Epithelial cell of prostate (primary cell): ENCODE results near the gene ZNF814.
"Not testable (repeated sequence)": the region's sequence is repeated elsewhere in the genome, so short reads cannot be mapped to it uniquely, and the experiment has no call there.

Experiments used
- DNase-seq: peaks from one replicate; pipeline ENCODE4 v3.0.0-alpha.2; 2011; ENCODE audit warnings: low read depth, low spot score
- H3K27ac ChIP-seq: fragments of 450-650 bp; 2 replicates; pipeline ENCODE4 v1.5.1; 2017; ENCODE audit warnings: mild to moderate bottlenecking

Gene ZNF814

DNA sequence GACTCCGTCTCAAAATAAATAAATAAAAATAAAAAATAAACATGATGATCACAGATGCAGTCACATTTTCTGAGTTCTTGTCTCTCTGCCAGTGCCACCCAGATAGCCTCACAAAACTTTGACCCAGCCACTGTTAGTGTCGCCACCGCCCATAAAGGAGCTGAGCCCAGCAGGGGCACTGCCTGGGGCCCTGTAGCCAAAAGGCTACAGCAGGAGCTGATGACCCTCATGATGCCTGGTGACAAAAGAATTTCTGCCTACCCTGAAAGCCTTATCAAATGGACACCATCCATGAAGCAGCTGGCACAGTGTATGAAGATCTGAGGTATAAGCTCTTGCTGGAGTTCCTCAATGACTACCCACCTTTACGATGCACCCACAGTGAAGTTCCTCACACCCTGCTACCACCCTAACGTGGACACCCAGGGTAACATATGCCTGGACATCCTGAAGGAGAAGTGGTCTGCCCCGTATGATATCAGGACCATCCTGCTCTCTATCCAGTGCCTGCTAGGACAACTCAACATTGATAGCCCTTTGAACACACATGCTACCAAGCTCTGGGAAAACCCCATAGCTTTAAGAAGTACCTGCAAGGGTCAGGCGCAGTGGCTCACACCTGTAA is 20.9 kb downstream of the ZNF814 start:
- no peak for DNase-seq
- no peak overlapping the region for H3K27ac ChIP-seq

DNA sequence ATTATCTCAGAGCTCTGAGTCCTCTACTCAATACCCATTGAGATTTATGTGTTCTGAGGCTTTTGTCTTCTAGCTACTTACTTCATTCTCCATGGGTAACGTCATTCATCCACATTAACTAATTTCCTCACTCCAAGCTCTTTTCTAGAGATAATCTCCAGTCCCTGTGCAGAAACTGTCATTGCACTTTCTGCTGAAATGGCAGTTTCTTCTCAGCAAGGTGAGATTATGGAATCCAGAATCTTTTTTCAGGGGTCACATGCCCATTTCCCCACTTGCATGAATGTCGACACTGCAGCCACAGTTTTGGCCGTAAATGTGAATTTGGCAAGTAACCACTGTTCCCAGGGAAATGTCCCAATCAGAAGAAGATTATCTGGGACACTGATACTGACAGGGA is 26.5 kb downstream of the ZNF814 start:
- DNase-seq, H3K27ac ChIP-seq: not testable (repeated sequence)

DNA sequence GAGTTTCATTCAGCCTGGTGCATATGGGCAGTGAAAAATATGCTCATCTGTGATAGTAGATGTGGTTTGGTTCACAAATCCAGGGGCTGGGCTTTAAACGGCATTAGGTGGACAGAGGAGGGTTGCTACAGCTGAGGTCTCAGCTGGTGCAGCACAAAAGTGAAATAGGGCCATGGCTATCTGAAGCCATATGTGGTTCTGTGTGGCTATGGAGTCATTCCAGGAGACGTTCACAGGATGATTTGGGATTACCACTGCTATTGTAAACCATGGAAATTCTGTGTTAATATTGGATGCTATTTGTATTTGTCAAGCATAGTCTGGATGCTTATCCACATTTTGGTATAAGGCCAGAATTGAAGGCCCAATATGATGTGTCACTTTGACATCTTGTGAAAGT is 34.7 kb downstream of the ZNF814 start:
- DNase-seq, H3K27ac ChIP-seq: not testable (repeated sequence)

DNA sequence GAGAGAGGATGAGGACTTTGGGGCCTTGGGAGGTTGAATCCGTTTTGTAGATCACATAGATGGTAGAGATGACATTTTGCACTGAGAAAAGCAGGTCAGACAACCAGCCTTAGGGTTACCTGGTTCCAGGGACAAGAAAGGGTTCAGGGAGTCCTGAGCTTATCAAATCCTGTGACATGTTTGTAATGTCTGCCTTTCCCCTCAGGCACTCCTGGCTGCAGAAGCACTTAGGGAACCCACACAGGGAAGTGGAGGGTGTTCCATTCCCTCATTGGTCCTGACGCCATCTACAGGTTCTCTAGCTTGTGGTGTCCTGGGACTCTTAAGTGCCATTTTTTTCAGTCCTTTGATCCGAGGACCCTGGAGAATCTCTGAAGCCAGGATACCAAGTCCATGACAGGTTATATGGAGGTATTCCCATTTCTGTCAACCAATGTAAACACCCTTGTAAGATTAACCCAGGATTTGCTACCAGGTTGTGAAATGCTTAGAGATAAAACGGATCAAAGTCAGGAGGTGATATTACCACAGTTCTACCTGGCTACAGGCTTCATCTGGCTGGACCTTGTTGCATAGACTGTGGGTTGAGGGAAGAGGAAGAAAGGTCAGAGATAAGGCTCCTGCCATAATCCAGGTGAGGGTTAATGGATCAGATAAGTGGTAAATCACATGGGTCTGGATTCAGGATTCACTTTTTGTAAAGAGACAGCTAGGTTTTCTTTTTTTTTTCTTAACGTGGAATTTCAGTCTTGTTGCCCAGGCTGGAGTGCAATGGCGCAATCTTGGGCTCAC is 36.8 kb downstream of the ZNF814 start:
- DNase-seq, H3K27ac ChIP-seq: not testable (repeated sequence)

DNA sequence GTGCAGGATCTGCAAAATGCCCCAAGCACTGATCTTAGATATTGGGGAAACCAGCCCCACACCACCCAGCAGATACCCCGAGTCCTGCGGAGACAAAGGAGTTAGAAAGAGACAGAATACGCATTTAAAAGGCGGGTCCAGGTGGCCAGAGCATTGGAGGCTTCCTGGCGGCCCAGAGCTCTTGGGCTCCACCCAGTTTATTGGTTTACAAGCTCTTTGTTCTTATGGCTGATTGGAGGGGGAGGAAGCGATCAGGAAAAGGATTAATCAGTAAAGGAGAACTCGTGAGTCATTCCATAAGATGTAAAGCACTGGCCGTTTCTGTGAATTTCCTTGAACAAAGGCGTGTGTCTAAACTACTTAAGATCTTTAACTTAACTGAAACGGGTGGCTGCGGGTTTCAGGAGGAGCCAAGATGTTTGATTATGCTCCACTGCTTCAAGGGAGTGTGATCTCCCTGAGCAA is 38.3 kb downstream of the ZNF814 start:
- peak; percentile 41 for DNase-seq
- H3K27ac ChIP-seq, result peak overlapping the region; percentile 82

DNA sequence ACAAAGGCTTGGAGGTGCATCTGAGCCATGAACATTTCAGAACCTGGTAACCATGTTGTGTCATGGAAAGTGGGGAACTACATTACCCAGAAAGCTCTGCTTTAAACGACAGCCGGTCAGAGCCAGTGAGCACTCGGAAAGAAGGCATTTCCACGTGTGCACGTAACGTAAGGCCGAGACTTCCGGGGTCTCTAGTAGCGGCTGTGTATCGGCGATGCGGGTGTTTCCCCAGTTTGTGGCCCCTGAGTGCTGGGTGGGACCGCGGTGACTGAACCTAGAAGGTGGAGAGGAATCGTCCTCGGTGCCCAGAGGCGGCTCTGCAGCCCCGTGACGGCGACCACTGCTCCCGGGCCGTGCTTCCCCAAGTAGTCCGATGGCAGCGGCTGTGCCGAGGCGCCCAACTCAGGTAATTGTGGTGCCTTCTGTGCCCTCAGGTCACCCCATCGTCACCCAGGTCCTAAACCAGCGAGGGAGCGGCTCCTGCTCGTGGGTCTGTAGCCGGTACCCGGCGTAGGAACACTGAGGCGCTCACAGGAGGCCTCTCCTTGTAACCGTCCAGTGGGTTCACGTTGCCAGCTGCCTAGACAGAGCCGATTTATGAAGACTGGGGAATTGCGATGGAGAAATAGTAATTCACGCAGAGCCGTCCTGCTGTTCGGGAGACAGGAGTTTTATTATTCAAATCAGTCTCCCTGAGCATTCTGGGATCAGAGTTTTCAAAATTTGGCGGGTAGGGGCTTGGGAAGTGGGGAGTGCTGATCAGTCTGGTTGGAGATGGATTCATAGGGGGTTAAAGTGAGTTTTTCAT is 39.0 kb downstream of the ZNF814 start, which contains the start of gene ZNF587:
TSS of gene ZNF587 (plus strand) at position 194 of the 808 bp plus-strand sequence. CDS start at position 374, 180 bp downstream.
- DNase-seq, result peak; percentile 40
- peak within 1 kb of the TSS; percentile 82 for H3K27ac ChIP-seq

DNA sequence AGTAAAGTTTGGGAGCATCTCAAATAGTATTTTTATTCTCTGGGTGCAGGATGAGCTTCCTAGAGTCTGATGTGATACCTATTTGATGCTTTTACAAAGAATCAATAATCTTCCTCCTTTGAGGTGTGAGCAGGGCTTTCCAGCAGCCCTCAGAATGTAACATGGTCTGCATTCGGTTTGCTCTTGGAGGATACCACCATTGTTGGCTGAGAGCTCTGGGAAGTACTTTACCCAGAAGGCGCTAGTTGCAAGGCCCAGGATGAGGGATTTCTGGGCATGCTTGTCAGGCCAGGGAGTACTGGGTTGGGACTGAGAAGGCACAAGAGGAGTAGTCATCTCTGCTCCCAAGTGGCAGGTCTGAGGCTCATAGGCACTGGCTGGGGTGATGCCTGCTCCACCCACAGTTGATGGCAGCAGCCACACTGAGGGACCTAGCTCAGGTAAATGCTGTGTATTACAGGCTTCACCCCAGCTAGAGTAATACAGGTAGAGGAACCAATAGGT is 39.6 kb downstream of the ZNF814 start:
- peak overlapping the region; percentile 82 for H3K27ac ChIP-seq
- not testable (repeated sequence) for DNase-seq

DNA sequence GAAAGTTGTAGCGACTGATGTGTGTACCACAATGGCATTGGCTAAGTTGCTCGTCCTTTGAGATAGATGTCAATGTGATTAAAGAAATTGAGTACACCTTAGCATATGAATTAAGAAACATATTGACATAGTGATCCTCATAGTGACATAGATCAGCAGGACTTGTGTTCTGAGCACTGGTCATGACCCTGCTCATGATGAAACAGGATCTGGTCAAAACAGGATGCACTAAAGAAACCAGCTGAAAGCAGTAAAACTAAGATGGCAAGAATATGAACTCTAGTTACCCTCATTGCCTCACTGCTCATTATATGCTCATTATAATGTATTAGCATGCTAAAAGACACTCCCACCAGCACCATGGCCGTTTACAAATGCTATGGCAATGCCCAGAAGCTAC is 41.7 kb downstream of the ZNF814 start:
- H3K27ac ChIP-seq, DNase-seq: not testable (repeated sequence)

DNA sequence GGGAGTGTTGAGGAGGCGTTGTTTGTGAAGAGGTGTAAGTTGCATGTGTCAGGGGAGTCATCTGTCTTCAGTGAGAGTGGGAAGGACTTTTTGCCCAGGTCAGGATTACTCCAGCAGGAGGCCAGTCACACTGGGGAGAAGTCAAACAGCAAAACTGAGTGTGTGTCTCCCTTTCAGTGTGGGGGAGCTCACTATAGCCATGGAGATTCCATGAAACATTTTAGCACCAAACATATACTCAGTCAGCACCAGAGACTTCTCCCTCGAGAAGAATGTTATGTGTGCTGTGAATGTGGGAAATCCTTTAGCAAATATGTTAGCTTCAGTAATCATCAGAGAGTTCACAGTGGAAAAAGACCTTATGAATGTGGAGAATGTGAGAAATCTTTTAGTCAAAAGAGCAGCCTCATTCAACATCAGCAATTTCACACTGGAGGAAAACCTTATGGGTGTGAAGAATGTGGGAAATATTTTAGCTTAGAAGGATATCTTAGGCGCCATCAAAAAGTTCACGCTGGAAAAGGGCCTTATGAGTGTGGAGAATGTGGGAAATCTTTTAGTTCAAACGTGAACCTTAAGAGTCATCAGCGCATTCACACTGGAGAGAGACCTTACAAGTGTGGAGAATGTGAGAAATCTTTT is 47.6 kb downstream of the ZNF814 start:
- DNase-seq, result no peak
- no peak overlapping the region for H3K27ac ChIP-seq

DNA sequence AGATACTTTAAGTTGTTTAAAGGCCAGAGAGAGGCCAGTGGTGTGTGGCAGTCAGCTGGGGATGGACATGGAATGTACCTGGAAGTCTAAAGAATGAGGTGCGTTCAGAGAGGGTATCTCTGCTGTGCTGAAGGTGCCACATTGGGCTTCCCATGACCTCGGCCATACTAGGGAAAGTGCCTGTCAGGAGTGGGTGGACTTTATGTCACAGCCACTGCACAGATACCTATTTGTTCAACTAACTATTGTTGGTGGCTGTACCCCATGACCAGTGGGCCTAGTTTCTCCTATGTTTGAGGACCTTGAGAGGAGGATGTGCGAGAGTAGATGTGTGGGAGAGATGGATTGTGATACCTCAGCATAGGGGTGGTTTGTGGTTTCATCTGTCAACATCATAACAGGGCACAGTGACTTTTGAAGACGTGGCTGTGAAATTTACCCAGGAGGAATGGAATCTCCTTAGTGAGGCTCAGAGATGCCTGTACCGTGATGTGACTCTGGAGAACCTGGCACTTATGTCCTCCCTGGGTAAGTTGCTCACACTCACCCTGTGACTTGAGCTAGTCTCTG is 50.1 kb downstream of the ZNF814 start:
- DNase-seq, H3K27ac ChIP-seq: not testable (repeated sequence)

DNA sequence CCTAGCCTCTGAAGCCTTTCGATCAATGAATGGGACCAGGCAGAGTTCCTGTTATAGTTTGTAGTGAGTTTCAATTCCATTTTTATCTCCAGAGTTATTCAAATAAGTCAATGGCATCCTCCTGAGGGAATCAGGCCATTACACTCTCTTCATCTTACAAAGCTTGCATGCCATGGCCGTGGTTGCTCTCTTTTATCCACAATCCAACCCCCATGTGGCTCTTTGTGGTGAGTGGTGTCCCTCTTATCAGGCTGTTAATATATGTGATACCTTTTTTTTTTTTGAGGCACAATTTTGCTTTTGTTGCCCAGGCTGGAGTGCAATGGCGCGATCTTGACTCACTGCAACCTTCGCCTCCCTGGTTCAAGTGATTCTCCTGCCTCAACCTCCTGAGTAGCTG is 51.8 kb downstream of the ZNF814 start:
- H3K27ac ChIP-seq, DNase-seq: not testable (repeated sequence)

DNA sequence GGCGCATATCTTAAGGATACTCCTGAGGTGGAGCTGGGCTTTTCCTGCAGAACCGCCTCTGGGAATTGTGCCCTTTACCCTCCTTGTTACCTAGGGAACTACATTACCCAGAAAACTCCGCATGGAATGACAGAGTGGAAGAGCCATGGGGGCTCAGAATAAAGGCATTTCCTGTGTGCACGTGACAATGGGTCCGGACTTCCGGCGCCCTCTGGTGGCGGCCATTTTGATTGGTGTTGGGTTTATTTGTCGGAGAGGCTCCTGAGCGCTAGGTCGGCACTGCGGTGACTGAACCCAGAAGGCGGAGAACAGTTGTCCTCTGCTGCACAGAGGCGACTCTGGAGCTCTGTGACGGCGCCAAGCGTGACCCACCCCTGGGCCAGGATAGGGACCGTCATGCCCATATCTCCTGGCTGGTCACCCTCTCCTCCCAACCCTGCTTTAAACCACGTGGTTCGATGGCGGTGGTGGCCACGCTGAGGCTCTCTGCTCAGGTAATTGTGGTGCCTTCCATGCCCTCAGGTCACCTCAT is 58.7 kb downstream of the ZNF814 start, which contains the start of gene ZNF587B:
TSS of gene ZNF587B (plus strand) at position 229 of the 532 bp plus-strand sequence. CDS start at position 459, 230 bp downstream.
- no peak for DNase-seq
- peak within 1 kb of the TSS; percentile 46 for H3K27ac ChIP-seq

DNA sequence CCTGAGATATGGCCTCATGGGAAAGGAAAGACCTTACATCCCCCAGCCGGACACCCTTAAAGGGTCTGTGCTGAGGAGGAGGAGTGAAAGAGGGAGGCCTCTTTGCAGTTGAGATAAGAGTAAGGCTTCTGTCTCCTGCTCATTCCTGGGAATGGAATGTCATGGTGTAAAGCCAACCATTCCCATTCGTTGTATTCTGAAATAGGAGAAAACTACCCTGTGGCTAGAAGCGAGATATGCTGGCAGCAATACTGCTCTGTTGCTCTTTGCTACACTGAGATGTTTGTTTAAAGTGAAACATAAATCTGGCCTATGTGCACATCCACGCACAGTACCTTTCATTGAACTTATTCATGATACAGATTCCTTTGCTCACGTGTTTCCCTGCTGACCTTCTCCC is 59.5 kb downstream of the ZNF814 start:
- peak overlapping the region; percentile 46 for H3K27ac ChIP-seq
- DNase-seq, result no peak

DNA sequence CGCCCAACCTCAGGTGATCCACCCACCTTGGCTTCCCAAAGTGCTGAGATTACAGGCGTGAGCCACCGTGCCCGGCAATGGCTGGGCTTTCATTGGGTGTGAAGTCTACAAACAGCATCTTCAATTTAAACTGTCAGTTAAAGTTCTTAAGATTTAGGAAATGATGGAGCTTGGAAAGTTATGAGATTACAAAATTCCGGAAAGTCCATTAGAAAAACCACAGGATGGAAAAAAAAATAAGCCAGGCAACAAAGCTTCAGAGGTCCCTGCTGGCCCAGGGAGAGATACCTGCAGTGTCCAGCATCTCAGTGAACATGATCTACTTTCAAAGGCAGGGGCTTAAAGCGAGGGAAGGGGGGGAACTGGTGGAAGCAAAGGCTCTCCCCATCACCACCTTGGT is 63.3 kb downstream of the ZNF814 start:
- no peak overlapping the region for H3K27ac ChIP-seq
- no peak for DNase-seq

DNA sequence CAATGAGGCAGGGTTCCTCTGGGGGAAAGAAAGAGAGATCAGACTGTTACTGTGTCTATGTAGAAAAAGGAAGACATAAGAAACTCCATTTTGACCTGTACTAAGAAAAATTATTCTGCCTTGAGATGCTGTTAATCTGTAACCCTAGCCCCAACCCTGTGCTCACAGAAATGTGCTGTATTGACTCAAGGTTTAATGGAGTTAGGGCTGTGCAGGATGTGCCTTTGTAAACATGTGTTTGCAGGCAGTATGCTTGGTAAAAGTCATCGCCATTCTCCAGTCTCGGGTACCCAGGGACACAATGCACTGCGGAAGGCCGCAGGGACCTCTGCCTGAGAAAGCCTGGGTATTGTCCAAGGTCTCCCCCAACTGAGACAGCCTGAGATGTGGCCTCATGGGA is 65.2 kb downstream of the ZNF814 start:
- not testable (repeated sequence) for H3K27ac ChIP-seq, DNase-seq

DNA sequence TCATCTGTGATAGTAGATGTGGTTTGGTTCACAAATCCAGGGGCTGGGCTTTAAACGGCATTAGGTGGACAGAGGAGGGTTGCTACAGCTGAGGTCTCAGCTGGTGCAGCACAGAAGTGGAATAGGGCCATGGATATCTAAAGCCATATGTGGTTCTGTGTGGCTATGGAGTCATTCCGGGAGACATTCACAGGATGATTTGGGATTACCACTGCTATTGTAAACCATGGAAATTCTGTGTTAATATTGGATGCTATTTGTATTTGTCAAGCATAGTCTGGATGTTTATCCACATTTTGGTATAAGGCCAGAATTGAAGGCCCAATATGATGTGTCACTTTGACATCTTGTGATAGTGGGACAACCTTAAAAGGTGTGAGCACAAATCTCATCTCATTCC is 65.7 kb downstream of the ZNF814 start:
- DNase-seq, H3K27ac ChIP-seq: not testable (repeated sequence)

DNA sequence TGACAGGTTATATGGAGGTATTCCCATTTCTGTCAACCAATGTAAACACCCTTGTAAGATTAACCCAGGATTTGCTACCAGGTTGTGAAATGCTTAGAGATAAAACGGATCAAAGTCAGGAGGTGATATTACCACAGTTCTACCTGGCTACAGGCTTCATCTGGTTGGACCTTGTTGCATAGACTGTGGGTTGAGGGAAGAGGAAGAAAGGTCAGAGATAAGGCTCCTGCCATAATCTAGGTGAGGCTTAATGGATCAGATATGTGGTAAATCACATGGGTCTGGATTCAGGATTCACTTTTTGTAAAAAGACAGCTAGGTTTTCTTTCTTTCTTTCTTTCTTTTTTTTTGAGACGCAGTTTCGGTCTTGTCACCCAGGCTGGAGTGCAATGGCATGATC is 67.3 kb downstream of the ZNF814 start:
- DNase-seq, H3K27ac ChIP-seq: not testable (repeated sequence)

DNA sequence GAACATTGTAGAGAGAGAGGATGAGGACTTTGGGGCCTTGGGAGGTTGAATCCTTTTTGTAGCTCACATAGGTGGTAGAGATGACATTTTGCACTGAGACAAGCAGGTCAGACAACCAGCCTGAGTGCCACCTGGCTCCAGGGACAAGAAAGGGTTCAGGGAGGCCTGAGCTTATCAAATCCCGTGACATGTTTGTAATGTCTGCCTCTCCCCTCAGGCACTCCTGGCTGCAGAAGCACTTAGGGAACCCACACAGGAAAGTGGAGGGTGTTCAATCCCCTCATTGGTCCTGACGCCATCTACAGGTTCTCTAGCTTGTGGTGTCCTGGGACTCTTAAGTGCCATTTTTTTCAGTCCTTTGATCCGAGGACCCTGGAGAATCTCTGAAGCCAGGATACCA is 67.7 kb downstream of the ZNF814 start:
- DNase-seq, H3K27ac ChIP-seq: not testable (repeated sequence)

DNA sequence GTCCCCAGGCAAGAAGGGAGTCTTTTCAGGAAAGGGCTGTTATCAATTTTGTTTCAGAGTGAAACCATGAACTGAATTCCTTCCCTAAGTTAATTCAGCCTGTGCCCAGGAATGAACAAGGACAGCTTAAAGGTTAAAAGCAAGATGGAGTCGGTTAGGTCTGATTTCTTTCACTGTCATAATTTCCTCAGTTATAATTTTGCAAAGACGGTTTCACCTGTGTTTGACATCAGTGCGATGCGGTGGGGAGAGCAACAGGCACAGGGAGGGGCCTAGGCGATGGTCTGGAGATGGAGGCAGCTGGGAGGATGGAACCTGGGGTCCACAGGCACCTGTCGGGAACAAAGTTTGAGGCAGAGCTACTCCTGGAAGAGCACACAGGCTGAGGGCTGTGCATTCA is 68.2 kb downstream of the ZNF814 start:
- no peak for DNase-seq

More for the DNA sequence above, 68.2 kb downstream of the ZNF814 start:
- H3K27ac ChIP-seq, result no peak overlapping the region
